Activated T-cell treated with anti-CD3 and anti-CD28 coated beads, Interleukin-2, amount 50 U/mL, for 24 hours (primary cell): ENCODE results near the gene MLEC.
A peak's percentile ranks its signal among the peaks of the same experiment; 100 is the strongest.

Source experiments
- DNase-seq: peaks from one replicate; pipeline ENCODE4 v3.0.0-alpha.2; 2020
- H3K27ac Mint-ChIP-seq: 2 replicates; pipeline ENCODE4 v1.8.0; 2020; ENCODE audit warnings: mild to moderate bottlenecking, mixed read lengths
- H3K27me3 Mint-ChIP-seq: 2 replicates; pipeline ENCODE4 v1.8.0; 2020; ENCODE audit warnings: mixed read lengths
- H3K36me3 Mint-ChIP-seq: 2 replicates; pipeline ENCODE4 v1.8.0; 2020; ENCODE audit warnings: low read depth, mixed read lengths
- H3K4me1 Mint-ChIP-seq: 2 replicates; pipeline ENCODE4 v1.8.0; 2020; ENCODE audit warnings: low read depth, mixed read lengths
- H3K4me3 Mint-ChIP-seq: 2 replicates; pipeline ENCODE4 v1.8.0; 2020; ENCODE audit warnings: mild to moderate bottlenecking, moderate library complexity, mixed read lengths
- H3K9me3 Mint-ChIP-seq: 2 replicates; pipeline ENCODE4 v1.8.0; 2020; ENCODE audit warnings: mixed read lengths

The MLEC gene

GRCh38 chr12:120696626-120697025, 9.7 kb downstream of the MLEC start:
- H3K27me3 Mint-ChIP-seq: no peaks in the 10 kb centered on the region
- peaks cover 17% of the 10 kb centered on the region for H3K4me1 Mint-ChIP-seq
- H3K36me3 Mint-ChIP-seq: peaks cover 97% of the 10 kb centered on the region
- DNase-seq: no peak
- H3K4me3 Mint-ChIP-seq: no peak overlapping the region
- H3K9me3 Mint-ChIP-seq: no peaks in the 10 kb centered on the region
- no peak overlapping the region for H3K27ac Mint-ChIP-seq

- Mint-ChIP-seq H3K36me3 (peaks cover 100% of the 10 kb centered on the region), H3K4me3 (no peak overlapping the region), H3K27me3 (no peaks in the 10 kb centered on the region), H3K4me1 (peaks cover 12% of the 10 kb centered on the region), H3K27ac (no peak overlapping the region), H3K9me3 (no peaks in the 10 kb centered on the region)
- DNase-seq: no peak
Observed at GRCh38 chr12:120697344-120697743, 10.4 kb downstream of the MLEC start.

GRCh38 chr12:120698665-120699064, 11.7 kb downstream of the MLEC start:
- Mint-ChIP-seq H3K36me3 (peaks cover 100% of the 10 kb centered on the region), H3K9me3 (no peaks in the 10 kb centered on the region), H3K4me3 (no peak overlapping the region), H3K27ac (peak overlapping the region; percentile 47), H3K4me1 (peaks cover 5% of the 10 kb centered on the region), H3K27me3 (no peaks in the 10 kb centered on the region)
- DNase-seq: no peak

GRCh38 chr12:120699553-120699952, 12.6 kb downstream of the MLEC start:
- no peaks in the 10 kb centered on the region for H3K9me3 Mint-ChIP-seq
- peaks cover 94% of the 10 kb centered on the region for H3K36me3 Mint-ChIP-seq
- H3K27me3 Mint-ChIP-seq: no peaks in the 10 kb centered on the region
- no peak overlapping the region for H3K4me3 Mint-ChIP-seq
- no peak overlapping the region for H3K27ac Mint-ChIP-seq
- peaks cover 5% of the 10 kb centered on the region for H3K4me1 Mint-ChIP-seq
- no peak for DNase-seq

GRCh38 chr12:120700886-120701285, 13.9 kb downstream of the MLEC start:
- Mint-ChIP-seq H3K4me1 (peaks cover 5% of the 10 kb centered on the region), H3K9me3 (no peaks in the 10 kb centered on the region), H3K36me3 (peaks cover 87% of the 10 kb centered on the region), H3K4me3 (no peak overlapping the region), H3K27ac (no peak overlapping the region), H3K27me3 (no peaks in the 10 kb centered on the region)
- no peak for DNase-seq

GRCh38 chr12:120702637-120703036, 15.7 kb downstream of the MLEC start:
- Mint-ChIP-seq H3K4me3 (no peak overlapping the region), H3K27ac (no peak overlapping the region)
- DNase-seq: no peak

GRCh38 chr12:120703311-120703942, 16.5 kb downstream of the MLEC start:
- Mint-ChIP-seq H3K9me3 (no peaks in the 10 kb centered on the region), H3K27me3 (no peaks in the 10 kb centered on the region), H3K36me3 (peaks cover 62% of the 10 kb centered on the region), H3K4me3 (no peak overlapping the region), H3K27ac (no peak overlapping the region), H3K4me1 (peaks cover 2% of the 10 kb centered on the region)
- no peak for DNase-seq

More at GRCh38 chr12:120702637-120703036, 15.7 kb downstream of the MLEC start:
- H3K27me3 Mint-ChIP-seq: no peaks in the 10 kb centered on the region
- H3K4me1 Mint-ChIP-seq: peaks cover 5% of the 10 kb centered on the region
- H3K9me3 Mint-ChIP-seq: no peaks in the 10 kb centered on the region
- peaks cover 70% of the 10 kb centered on the region for H3K36me3 Mint-ChIP-seq

GRCh38 chr12:120705618-120706017, 18.7 kb downstream of the MLEC start:
- no peaks in the 10 kb centered on the region for H3K9me3 Mint-ChIP-seq
- H3K4me3 Mint-ChIP-seq: no peak overlapping the region
- peaks cover 40% of the 10 kb centered on the region for H3K36me3 Mint-ChIP-seq
- peaks cover 7% of the 10 kb centered on the region for H3K4me1 Mint-ChIP-seq
- DNase-seq: no peak
- no peaks in the 10 kb centered on the region for H3K27me3 Mint-ChIP-seq
- no peak overlapping the region for H3K27ac Mint-ChIP-seq

- H3K4me3 Mint-ChIP-seq: no peak overlapping the region
- DNase-seq: no peak
- no peaks in the 10 kb centered on the region for H3K27me3 Mint-ChIP-seq
- no peaks in the 10 kb centered on the region for H3K9me3 Mint-ChIP-seq
- peaks cover 36% of the 10 kb centered on the region for H3K36me3 Mint-ChIP-seq
- H3K4me1 Mint-ChIP-seq: peaks cover 7% of the 10 kb centered on the region
- no peak overlapping the region for H3K27ac Mint-ChIP-seq
Observed at GRCh38 chr12:120706029-120706428, 19.1 kb downstream of the MLEC start.

- no peak for DNase-seq
- Mint-ChIP-seq H3K27me3 (no peaks in the 10 kb centered on the region), H3K36me3 (peaks cover 23% of the 10 kb centered on the region), H3K4me1 (peaks cover 33% of the 10 kb centered on the region), H3K27ac (no peak overlapping the region), H3K4me3 (no peak overlapping the region), H3K9me3 (no peaks in the 10 kb centered on the region)
Observed at GRCh38 chr12:120708651-120709050, 21.7 kb downstream of the MLEC start.

- peaks cover 31% of the 10 kb centered on the region for H3K36me3 Mint-ChIP-seq
- H3K4me1 Mint-ChIP-seq: peaks cover 38% of the 10 kb centered on the region
- no peaks in the 10 kb centered on the region for H3K27me3 Mint-ChIP-seq
- H3K4me3 Mint-ChIP-seq: peak within 1 kb of the TSS; percentile 87
- peak within 1 kb of the TSS; percentile 89 for H3K27ac Mint-ChIP-seq
- no peaks in the 10 kb centered on the region for H3K9me3 Mint-ChIP-seq
- peak; percentile 84 for DNase-seq
Observed at GRCh38 chr12:120710031-120710804, 23.3 kb downstream of the MLEC start, which contains the start of gene UNC119B. UNC119B (plus strand) TSS chr12:120710458; CDS start chr12:120710475, 17 bp downstream.

GRCh38 chr12:120710805-120711296, 23.9 kb downstream of the MLEC start:
- Mint-ChIP-seq H3K4me1 (peaks cover 38% of the 10 kb centered on the region), H3K27me3 (no peaks in the 10 kb centered on the region), H3K27ac (peak overlapping the region; percentile 89), H3K36me3 (peaks cover 34% of the 10 kb centered on the region), H3K4me3 (peak overlapping the region; percentile 87), H3K9me3 (no peaks in the 10 kb centered on the region)
- DNase-seq: peak; percentile 57

- no peaks in the 10 kb centered on the region for H3K27me3 Mint-ChIP-seq
- peaks cover 38% of the 10 kb centered on the region for H3K4me1 Mint-ChIP-seq
- peak overlapping the region; percentile 87 for H3K4me3 Mint-ChIP-seq
- DNase-seq: no peak
- H3K9me3 Mint-ChIP-seq: no peaks in the 10 kb centered on the region
- H3K36me3 Mint-ChIP-seq: peaks cover 40% of the 10 kb centered on the region
- H3K27ac Mint-ChIP-seq: peak overlapping the region; percentile 89
Observed at GRCh38 chr12:120711411-120711810, 24.5 kb downstream of the MLEC start.

- no peak for DNase-seq
- Mint-ChIP-seq H3K27ac (no peak overlapping the region), H3K4me1 (peaks cover 38% of the 10 kb centered on the region), H3K36me3 (peaks cover 52% of the 10 kb centered on the region), H3K9me3 (no peaks in the 10 kb centered on the region), H3K4me3 (no peak overlapping the region), H3K27me3 (no peaks in the 10 kb centered on the region)
Observed at GRCh38 chr12:120712610-120713009, 25.7 kb downstream of the MLEC start.
